OCI-LY7 (cell line): ENCODE results near the gene CDKN1A.

Source experiments
- CTCF ChIP-seq: fragments of 200-600 bp; sonication (generic); conservative IDR thresholded peaks from 2 replicates; pipeline ENCODE4 v1.5.1; 2014; ENCODE audit warnings: mild to moderate bottlenecking, antibody characterized with exemption, low read length, moderate library complexity, mixed read lengths
- EZH2phosphoT487 ChIP-seq: fragments of 200-600 bp; sonication (generic); IDR thresholded peaks from 2 replicates; pipeline ENCODE4 v1.6.1; 2018; ENCODE audit warnings: low read depth, borderline replicate concordance, mild to moderate bottlenecking, mixed run types, antibody characterized with exemption, low read length, moderate library complexity, mixed read lengths

- no peak for TF ChIP-seq CTCF
- TF ChIP-seq EZH2phosphoT487 = no peak
Measured at GRCh38 chr6:36643977-36644376, 34.5 kb upstream of the CDKN1A start.
